Measurements from ENCODE around the gene CAMK2A. TPM values are rescaled to one million over a fixed set of nuclear protein-coding genes. Genes with fewer than 3 reads are reported as not detected.
"Not testable (repeated sequence)": the region's sequence is repeated elsewhere in the genome, so short reads cannot be mapped to it uniquely, and the experiment has no call there.

The CAMK2A gene
- polyA plus RNA-seq, 3 donors = 5.4 to 6.4 (median 6.0) TPM

DNA sequence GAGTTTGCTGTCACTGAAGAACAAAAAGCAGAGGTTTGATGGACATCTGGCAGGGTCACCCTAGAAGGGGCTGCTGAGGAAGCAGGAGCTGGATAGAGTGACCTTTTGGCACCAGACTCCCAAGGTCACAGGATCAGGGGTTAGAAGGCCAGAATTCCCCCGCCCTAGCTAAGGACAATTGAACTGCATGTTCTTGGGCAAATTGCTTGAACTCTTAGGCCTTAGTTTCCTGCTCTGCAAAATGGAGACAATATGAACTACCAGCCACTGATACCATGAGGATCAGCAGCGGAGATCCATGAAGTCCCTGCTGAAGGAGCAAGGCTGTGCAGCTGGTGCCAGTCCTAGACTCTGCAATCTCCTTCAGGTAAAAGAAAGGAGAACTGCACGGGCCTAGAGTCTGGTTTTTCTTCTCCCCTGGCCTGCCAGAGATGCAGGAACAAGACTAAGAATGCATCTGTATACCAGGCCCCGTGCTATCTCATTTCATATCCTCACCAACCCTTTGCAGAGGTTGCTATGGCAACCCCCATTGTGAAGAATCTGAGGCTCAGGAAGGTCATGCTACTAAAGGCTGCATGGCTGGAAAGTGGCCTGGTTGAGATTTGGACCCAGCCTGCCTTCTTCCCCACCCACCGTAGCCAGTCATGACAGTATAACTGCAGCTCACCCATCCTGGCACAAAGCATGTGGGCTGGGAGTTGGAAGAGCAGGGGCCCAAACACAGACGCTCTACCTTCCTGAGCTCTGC is 33.7 kb downstream of the CAMK2A start:
- DNase-seq = no peak

DNA sequence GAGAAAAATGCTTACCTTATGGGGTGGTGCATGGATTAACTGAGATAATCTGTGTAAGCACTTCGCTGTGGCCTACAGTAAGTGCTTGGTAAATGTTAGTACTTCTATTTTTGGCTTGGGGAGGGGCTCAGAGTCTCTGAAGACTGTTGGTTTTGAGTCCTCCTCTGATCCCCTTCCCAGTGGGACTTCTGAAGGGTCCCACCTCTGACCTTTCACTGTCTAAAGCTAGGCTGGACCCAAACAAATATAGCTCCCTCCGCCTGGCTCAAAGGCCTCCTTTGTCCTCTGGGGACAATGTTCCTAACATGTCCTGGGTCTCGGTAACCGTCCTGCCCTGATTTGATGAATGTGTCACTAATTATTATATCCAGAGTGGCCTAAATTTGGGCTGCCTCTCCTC is 34.8 kb downstream of the CAMK2A start:
- DNase-seq = no peak

DNA sequence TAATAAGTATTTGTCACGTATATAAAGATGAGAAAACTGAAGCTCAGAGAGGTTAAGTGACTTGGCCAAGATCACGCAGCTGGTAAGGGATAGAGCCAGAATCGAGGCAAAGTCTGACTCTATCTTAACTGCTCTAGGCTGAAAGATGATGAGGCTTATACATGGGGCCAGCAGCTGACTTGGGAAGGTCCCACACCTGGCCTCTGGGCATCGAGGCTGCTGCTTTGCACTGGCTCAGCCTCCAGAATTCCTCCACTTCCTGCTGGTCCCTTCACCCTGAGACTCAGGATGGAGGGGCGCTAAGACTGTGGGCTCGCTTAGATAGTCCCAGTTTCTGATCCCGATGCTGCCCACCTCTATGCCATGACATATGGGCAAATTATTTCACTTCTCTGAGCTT is 35.2 kb downstream of the CAMK2A start:
- no peak for DNase-seq

DNA sequence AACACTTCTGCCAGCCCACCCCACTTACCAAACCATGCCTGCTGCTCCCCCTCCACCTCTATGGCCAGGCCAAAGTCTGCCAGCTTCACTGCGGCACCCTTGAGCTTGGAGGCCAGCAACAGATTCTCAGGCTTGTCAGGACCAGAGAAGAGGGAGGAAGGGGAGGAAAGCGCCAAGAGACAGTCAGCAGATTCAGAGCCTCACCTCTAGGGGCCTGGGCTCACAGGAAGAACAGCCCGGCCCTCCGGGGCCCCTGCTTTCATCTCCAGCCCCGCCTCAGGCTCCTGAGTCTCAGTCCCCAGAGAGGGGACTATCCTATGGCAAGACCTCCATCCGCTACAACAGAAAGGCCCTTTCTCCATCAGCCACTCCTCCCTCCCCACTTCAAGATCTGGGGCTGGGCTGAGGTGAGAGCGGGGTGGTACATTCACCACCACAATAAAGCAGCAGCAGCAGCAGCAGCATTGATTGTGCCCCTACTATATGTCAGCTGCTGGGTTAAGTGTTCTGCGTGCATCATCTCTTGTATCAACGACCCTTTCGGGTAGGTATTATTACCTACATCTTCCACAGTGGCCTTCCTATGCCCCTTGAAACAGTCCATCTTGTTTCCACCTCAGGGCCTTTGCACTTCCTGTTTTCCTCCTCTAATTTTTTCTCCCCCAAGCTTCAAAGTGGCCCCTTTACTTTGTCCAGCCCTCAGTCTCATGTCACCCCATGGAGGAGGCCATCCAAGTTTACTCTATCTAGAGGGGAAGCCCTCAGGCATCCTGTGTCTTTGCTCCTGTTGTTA is 36.0 kb downstream of the CAMK2A start:
- no peak for DNase-seq

DNA sequence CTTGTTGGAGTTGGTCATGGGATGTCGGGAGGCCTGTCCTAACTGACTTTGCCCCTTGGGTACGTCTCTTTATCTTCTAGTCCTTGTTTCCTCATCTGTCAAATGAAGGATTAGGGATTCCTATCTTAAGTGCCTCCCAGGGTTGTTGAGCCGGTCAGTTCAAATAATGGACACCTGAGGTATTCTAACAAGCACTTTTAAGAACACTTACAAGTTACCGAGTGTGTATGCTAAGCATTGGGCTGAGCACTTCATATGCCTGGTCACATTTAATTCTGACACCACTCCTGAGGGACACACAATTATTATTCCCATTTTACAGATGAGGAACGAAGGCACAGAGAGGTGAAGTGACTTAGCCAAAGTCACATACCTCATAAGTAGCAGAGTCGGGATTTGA is 37.1 kb downstream of the CAMK2A start:
- no peak for DNase-seq

DNA sequence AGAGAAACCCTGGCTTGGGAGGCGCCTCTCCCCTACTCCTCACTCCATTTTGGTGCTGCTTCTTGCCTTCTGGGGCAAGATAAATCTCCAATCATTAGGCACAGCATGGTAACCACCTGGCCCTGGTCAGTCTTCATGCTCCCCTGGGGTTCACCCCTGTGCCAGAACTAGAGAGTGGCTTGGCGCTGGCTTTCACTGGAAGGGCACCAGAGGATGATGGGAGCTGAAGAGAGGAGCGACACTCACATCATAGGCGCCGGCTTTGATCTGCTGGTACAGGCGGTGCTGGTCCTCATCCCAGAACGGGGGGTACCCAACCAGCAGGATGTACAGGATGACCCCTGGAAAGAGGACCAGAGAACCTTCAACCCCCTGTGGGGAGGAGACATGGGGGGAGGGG is 38.1 kb downstream of the CAMK2A start:
- no peak for DNase-seq

DNA sequence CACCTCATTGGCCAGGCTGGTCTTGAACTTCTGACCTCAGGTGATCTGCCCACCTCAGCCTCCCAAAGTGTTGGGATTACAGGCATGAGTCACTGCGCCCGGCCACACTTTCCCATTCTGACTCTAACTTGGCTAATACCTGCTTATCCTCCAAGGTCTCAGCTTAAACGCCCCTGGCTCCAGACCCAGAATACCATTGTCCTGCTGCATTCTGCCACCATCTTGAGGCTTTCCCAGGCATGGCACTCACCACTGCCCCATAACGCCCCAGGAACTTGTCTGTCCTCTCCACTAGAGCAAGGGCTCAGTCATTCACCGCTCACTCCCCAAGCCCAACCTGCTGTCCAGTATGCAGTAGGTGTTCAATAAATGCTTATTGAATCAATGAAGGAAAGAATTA is 39.8 kb downstream of the CAMK2A start:
- DNase-seq = no peak

DNA sequence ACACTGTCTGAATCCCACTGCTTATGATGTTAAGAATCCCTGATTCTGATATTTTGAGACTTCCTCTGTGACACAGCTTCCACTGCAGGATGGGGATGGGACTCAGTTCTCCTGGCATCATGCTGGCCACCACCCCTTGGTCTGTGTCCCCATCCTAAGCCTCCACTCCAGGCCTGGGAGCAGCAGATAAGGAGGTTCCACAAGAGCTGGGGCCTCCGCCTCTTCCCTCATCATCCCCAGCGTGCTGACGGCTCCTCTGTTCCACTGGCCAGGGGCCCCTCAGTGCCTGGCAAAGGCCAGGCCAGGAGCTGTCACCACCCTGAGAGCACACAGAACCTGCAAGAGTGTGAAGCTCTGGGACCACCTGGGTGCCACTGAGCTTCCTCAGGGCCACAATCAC is 40.6 kb downstream of the CAMK2A start:
- DNase-seq = no peak

DNA sequence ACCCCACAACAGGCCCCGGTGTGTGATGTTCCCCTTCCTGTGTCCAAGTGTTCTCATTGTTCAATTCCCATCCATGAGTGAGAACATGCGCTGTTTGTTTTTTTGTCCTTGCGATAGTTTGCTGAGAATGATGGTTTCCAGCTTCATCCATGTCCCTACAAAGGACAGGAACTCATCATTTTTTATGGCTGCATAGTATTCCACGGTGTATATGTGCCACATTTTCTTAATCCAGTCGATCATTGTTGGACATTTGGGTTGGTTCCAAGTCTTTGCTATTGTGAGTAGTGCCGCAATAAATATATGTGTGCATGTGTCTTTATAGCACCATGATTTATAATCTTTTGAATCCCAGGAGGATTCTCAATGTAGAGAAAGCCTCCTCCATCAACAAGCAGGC is 41.1 kb downstream of the CAMK2A start:
- not testable (repeated sequence) for DNase-seq

DNA sequence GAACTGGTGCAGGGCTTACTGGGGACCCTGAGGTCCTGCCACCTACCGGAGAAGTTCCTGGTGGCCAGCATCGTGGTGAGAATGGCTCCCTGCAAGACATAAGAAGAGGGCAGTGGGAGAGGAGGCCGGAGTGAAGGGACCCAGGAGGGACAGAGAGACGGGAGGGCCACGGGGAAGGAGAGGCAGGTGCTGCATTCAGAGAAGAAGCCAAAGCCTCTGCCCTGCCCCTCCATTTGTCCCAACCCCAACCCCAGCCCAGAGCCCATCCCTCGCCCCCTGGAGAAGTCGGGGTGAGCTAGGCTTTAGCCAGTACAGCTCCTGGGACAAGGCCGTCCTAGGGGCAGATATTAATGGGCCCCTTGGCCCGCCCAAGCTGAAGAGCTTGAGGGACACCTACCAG is 41.8 kb downstream of the CAMK2A start:
- DNase-seq = no peak

DNA sequence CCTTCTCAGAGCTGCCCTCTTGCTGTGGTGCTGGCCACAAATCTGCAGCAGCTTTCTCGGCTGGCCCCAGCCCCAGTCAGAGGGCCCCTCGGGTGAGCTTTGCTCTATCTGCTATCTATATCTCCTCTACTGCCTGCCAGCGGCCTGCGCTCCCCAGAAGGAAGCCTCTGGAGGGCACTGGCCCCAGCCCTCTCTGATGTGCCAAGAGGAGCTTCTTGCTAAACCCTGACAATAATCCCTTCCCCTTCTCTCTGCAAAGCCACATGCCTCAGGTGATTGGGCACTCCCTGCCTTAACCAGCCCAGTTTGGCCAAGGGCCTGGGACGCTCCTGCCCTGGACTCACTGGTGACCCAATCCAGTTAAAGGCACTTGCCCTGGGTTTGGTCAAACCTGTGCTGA is 42.7 kb downstream of the CAMK2A start:
- DNase-seq = no peak

DNA sequence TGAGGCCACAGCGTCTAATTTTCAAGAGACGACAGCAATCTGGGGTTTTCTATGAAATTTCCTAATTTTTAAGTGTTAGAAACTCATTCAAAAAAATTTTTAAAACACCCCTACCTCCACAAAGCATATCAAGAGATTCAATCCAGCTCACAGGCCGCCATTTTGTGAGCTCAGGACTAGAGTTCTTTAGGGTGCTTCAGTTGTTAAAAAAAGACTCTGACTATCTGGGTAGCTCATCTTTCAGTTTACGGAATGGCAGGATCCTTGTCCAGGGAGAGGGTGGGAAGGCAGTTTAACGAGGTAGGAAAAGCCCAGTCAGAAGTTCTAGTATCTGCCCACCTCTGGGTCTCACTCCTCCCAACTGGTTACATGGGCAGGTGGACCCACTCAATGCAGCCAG is 43.1 kb downstream of the CAMK2A start:
- no peak for DNase-seq

DNA sequence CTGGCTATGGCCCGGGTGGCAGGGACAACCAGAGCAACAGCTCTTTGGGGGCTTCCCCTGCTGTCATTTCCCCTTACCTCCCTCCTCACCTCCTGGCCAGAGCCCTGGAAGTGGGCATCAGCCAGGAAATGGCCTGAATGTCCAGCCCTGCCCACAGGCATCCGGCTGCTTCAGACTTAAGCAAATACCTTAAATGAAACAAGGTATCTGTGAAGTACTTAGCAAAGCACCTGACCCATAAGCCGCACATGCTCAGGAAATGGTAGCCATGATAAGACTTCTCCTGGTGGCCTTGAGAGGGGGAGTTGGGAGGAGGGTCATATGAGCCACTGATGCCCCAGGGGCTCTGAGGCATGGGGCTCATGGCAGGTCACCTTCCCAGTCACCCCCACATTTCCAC is 43.8 kb downstream of the CAMK2A start:
- DNase-seq = no peak

DNA sequence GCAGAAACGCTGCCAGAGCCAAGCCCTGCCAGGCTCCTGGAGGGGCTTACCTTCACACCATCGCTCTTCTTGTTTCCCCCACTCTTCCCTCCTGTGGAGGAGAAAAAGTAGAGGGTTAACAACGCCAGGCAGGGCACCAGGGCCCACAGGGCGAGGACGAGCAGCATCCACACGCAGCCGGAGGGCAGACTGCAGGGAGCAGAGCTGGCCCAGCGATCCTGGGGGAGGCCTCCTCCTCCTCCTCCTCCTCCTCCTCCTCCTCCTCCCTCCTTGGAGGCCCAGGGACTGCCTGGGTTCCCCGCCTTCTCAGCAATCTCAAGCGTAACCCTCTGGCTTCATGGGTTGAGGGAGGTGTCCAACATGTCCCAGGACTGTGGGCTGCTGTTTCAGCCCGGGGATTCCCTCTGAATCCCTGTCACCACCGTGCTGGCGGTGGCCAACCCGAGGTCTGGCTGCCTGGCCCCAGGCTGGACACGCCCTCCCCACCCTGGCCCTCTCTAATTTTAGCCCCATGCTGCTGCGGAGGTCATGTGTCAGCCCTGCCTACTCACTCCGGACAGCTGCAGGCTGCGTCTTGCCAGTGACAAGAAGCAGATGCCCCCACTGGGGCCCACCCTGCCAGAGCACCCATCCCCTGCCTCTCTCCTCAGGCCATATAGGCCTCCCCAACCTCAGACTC is 44.3 kb downstream of the CAMK2A start:
- DNase-seq = no peak

DNA sequence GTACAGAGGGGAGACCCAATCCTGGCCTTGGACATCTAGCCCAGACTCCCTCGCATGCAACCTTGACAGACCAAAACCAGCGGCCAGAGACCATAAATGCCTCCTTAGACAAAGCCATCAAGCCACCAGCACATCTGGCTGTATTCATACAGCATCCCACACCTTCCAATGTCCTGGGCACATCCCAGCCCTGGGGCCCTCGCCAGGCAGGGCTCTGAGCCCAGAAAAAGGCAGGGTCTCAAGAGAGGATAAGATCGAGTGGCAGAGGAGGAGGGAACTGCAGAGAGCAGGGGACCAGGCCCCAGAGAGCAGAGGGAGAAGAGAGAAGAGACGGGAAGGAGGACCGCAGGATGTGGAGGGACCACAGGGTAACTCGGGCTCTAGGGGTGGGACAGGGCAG is 45.4 kb downstream of the CAMK2A start:
- no peak for DNase-seq

DNA sequence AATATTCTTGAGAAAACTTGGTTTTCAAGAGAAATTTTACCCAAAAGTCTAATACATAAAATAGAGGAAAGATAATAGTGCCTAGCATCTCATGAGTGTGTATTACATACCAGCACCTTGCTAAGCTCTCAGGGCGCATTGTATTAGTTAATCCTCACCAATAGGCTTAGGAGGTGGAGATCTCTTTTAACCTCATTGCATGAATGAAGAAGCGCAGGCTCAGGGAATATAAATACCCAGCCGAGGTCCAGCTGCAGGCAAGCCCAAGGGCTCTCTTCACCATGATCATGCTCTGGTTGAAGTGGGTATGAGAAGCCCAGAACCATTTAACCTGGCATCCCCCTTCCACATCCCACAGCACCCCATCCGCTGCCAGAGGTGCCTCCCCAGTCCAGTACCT is 46.0 kb downstream of the CAMK2A start:
- no peak for DNase-seq

DNA sequence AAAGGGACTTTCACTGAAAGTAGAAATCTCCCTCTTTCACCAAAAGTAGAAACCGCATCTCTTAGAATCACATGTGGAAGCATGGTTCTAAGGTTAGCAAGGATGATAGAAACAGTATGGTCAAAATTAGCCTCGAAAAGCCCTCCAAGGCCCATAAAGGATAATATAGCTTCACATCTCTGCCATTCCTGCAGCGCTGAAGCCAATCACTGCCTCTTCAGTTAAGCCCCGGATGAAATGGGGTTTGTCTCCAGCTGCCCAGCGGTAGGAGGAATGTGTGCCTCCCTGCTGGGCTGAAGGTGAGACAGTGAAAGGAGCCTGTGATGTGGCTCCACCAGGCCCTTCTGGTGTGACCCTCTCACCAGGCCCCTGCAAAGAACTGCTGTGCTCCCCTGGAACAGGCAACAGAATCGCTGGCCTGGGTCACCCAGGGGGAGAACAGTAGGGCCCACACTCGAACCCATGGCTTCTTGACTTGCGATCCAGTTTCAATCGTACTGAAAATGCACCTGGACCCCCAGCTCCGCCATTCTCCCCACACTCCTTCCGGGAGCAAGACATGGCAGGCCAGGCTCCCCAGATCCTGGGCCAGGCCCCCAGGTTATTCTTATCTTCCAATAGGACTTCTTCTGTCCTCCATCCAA is 47.2 kb downstream of the CAMK2A start:
- no peak for DNase-seq

DNA sequence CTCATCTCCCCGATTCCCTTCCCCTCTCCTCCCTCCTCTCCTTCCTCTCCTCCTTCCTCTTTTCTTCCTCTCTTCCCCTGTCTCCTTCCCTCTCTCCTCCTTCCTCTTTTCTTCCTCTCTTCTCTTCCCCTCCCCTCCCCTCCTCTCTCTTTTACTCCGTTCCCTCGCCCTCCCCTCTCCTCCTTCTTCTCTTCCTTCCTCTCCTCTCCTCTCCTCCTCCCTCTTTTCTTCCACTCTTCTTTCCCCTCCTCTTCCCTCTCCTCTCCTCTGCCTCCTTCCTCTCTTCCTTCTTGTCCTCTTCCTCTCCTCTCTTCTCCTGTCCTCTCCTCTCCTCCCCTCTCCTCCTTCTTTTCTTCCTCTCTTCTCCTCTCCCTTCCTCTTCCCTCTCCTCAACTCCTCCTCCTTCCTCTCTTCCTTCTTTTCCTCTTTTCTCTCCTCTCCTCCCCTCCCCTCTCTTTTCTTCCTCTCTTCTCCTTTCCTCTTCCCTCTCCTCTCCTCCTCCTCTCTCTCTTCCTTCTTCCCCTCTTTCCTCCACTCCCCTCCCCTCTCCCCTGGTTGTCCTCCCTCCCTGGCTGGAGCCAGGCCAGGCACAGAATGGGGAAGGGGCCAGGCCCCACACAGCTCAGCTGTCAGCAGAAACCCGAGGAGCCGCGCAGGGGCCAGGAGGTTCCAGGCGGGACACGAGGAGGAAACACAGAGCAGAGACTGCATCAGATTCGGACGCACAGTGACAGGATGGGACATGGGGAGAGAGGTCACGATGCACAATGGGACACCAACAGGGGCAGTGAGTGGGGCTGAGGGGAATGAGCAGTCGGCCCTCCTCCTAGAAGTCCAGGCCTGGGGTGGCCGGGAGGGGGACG is 48.0 kb downstream of the CAMK2A start:
- DNase-seq = no peak

DNA sequence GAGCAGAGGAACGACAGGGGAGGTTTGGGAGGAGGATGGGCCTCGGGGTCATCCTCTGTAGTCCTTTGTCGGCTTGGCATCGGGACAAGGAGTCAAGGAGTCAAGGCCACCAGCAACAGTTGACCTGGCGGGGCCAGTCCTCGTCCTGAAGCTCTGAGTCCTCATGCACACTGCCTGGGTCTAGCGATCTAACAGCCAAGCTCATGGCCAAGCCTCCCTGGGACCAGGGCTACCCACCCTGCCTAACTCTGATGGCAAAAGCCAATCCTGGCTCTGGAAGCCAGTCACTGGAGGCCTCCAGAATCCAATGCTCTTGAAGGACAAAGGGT is 49.8 kb downstream of the CAMK2A start:
- no peak for DNase-seq

DNA sequence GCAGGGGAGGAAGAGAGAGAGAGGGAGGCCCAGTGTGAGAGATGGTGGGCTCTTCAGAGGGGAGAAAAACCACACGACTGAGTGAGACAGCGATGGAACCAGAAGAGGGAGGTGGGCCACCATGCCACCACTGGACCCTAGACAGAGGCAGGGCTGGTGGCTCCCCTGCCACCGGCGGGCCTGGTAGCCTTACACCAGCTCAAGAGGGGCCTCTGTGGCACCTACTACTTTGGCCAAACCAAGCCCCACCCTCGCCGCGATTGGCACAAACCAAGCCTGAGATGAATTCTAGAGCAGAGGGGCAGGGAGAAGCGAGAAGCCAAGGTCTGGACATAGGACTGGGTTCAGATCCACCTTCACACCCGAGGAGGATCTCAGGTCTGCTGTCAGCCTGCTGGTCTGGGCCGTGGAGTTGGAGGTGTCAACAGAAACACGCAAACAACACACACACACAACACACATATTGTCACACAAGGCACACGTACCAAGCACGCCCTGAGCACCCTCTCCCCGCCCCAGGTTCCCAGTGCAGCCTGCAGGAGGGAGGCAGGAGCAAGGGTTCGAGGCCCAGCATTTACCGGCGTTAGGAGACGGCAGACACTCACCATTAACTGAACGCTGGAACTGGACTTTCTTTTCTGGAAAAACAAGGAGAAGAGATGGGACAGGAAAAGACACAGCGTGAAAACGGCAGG is 50.3 kb downstream of the CAMK2A start:
- DNase-seq = no peak

DNA sequence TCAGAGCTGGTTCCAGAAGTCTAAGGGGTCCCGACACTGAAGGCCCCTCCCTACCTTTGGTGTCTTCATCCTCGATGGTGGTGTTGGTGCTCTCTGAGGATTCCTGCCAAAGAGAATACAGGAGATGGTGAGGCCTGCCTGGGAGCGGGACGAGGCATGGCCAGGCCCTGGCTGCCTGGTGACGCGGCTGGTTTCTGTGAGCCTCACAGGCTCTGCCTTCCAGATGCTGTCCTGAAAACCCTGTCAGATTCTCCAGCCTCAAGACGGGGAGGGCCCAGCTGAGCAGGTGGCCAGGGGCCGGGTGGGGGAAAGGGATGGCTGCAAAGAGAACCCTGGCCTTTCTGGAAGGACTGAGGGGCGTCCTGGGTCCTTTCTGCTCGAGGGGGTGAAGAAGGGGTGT is 50.9 kb downstream of the CAMK2A start:
- DNase-seq = no peak
